ENCODE results near the gene CLTCL1. TPM values are rescaled to one million over a fixed set of nuclear protein-coding genes. Genes with fewer than 3 reads are reported as not detected.

CLTCL1 gene
- total and polyA plus RNA-seq, 9 of the 15 experiments (the other 6 are each of a cell fraction or from before 2014, with no cell fraction given) = 1.1 to 11.7 (median 5.0) TPM

- TF ChIP-seq ATF2 (CRISPR knock-in tag; IDR thresholded peaks at IDR 0.05) = 0 out of 2 replicates have a peak, but pooled peaks have one; percentile 40
- no peak for TF ChIP-seq DPF2 (IDR thresholded peaks at IDR 0.05)
- no peak for TF ChIP-seq IFI16 (CRISPR knock-in tag; IDR thresholded peaks at IDR 0.05)
These were observed 66.0 kb downstream of the CLTCL1 start (continued) for GRCh38 chr22:19225560-19225959.

GRCh38 chr22:19224985-19225384 lies 66.5 kb downstream of the CLTCL1 start:
- no peak for FAIRE-seq
- Histone ChIP-seq H3K27me3 (ENCODE audit: control insufficient read depth in 2 of 2, insufficient read depth in 2 of 2, low read length in 2 of 2) (peaks cover 3 to 4% of the 10 kb centered on the region in 2 experiments; a peak in 3 of 5 replicates), H3K9me3 (replicated peaks; ENCODE audit: control insufficient read depth, insufficient read depth, low read depth, low read length) (no peaks in the 10 kb centered on the region), H3K36me3 (ENCODE audit: control insufficient read depth, insufficient read depth, low read length) (no peaks in the 10 kb centered on the region), H3K27ac (ENCODE audit: extremely low read depth, low read depth, low read length) (no peak overlapping the region), H3K9ac (ENCODE audit: insufficient read depth in 1 of 2, low read depth in 2 of 2, low read length in 2 of 2) (no peak overlapping the region), H3K9me1 (ENCODE audit: control insufficient read depth, insufficient read depth, low read length) (no peaks in the 10 kb centered on the region), H3K4me3 (no peak overlapping the region), H2AFZ (ENCODE audit: low read depth, low read length) (no peak overlapping the region), H3K4me1 (replicated peaks in 1 of 2; ENCODE audit: control insufficient read depth in 2 of 2, insufficient read depth in 2 of 2, low read length in 2 of 2) (no peaks in the 10 kb centered on the region), H4K20me1 (replicated peaks; ENCODE audit: control insufficient read depth, insufficient read depth, low read length) (no peaks in the 10 kb centered on the region), H3K4me2 (ENCODE audit: insufficient read depth, low read length) (no peak overlapping the region), H3K79me2 (ENCODE audit: control insufficient read depth, insufficient read depth, low read length) (no peaks in the 10 kb centered on the region)
- WGBS (ENCODE audit: insufficient coverage, low coverage, missing lambda C conversion rate) = 29% methylated on average over 7 of the region's 7 CpGs
- CTCF ChIA-PET (ENCODE audit: low intra/inter-chr PET ratio) = no interaction called here
- POLR2A ChIA-PET = interaction anchor here (0.7 kb wide), 1 partner anchor 336 kb away, joined by 3 read pairs; no protein-coding TSS in a partner anchor
- ATAC-seq = no peak
- BruUV-seq (replicated peaks) = no TSS peak
- intact Hi-C loops (cut with micrococcal nuclease) = no loop called here
- no peak for DNase-seq (ENCODE audit: extremely low read depth in 1 of 4, low spot score in 3 of 4)
- in situ Hi-C loops (cut with MboI) = no loop called here
- TF ChIP-seq ZKSCAN3 (CRISPR knock-in tag; IDR thresholded peaks at IDR 0.05) (no peak), HNRNPLL (IDR thresholded peaks at IDR 0.05; ENCODE audit: low read depth, low read length, poor library complexity, severe bottlenecking) (peak; percentile 4), PBX2 (CRISPR knock-in tag; IDR thresholded peaks at IDR 0.05; ENCODE audit: low read depth) (no peak), PBX2 (tag; conservative IDR thresholded peaks at IDR 0.05; ENCODE audit: low read depth) (no peak), ZNF311 (CRISPR knock-in tag; IDR thresholded peaks at IDR 0.05) (no peak), ZNF280B (CRISPR knock-in tag; IDR thresholded peaks at IDR 0.05) (0 out of 2 replicates have a peak, but pooled peaks have one; percentile 59), MED1 (CRISPR knock-in tag; IDR thresholded peaks at IDR 0.05; ENCODE audit: borderline replicate concordance) (no peak), KAT8 (IDR thresholded peaks at IDR 0.05; ENCODE audit: low read depth) (no peak), CBFA2T3 (IDR thresholded peaks at IDR 0.05) (no peak), XRCC5 (IDR thresholded peaks at IDR 0.05; ENCODE audit: low read depth, low read length) (0 out of 2 replicates have a peak, but pooled peaks have one; percentile 70), NR2C1 (IDR thresholded peaks at IDR 0.05) (no peak), NR2C1 (tag; IDR thresholded peaks at IDR 0.05) (no peak), RBBP5 (IDR thresholded peaks at IDR 0.05; ENCODE audit: borderline replicate concordance, insufficient read depth, low read length, poor library complexity, severe bottlenecking) (peak; percentile 60), MAFK (IDR thresholded peaks at IDR 0.05; ENCODE audit: low read length) (no peak), NCOA6 (IDR thresholded peaks at IDR 0.05) (no peak), HNRNPH1 (optimal IDR thresholded peaks at IDR 0.05; ENCODE audit: low read depth, low read length) (no peak)
